ENCODE results near the gene RFC2.
A peak's percentile ranks its signal among the peaks of the same experiment; 100 is the strongest.

Gene RFC2

DNA sequence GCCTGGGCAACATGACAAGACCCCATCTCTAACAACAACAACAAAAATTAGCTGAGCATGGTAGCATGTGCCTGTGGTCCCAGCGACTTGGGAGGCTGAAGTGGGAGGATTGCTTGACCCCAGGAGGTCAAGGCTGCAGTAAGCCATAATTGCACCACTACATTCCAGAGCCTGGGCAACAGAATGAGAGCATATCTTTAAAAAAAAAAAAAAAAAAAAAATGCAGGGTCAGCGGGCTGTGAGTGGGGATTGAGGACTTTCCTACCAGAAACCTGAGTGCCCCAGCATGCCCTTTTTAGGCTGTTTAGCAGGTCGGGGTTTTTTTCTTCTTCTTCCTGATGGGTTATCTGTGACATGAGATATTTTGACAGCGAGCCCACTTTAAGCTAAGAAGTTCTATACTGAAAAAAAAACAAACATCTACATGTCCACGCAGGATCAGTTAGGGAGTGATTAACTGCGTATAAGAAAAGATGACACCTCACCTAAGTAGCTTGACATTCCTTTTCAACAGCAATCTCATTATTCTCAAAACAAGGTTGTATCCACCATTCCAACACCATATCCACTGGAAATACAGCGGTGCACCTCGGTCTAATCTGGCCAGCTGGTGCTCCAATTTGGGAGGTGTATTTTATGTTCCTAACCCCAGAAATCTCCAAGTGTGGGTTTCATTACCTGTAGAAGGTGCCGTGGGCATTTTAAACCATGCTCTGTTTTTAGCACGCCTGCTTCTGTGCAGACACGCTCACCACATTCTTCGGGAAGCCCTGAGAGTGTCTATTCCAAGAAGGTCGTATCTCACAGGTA lies 13.8 kb upstream of the RFC2 start:
- H3K27ac ChIP-seq = no peak overlapping the region
- TF ChIP-seq, protein P1, sequence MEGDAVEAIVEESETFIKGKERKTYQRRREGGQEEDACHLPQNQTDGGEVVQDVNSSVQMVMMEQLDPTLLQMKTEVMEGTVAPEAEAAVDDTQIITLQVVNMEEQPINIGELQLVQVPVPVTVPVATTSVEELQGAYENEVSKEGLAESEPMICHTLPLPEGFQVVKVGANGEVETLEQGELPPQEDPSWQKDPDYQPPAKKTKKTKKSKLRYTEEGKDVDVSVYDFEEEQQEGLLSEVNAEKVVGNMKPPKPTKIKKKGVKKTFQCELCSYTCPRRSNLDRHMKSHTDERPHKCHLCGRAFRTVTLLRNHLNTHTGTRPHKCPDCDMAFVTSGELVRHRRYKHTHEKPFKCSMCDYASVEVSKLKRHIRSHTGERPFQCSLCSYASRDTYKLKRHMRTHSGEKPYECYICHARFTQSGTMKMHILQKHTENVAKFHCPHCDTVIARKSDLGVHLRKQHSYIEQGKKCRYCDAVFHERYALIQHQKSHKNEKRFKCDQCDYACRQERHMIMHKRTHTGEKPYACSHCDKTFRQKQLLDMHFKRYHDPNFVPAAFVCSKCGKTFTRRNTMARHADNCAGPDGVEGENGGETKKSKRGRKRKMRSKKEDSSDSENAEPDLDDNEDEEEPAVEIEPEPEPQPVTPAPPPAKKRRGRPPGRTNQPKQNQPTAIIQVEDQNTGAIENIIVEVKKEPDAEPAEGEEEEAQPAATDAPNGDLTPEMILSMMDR (IDR thresholded peaks at IDR 0.05) = no peak
- H3K27me3 ChIP-seq (ENCODE audit: control insufficient read depth, insufficient read depth, low read length) = no peaks in the 10 kb centered on the region
- no peak overlapping the region for H3K4me2 ChIP-seq (ENCODE audit: low read length)
- H3K79me2 ChIP-seq = no peaks in the 10 kb centered on the region
- no peaks in the 10 kb centered on the region for H3K9me3 ChIP-seq (ENCODE audit: control insufficient read depth, low read length)
- peak overlapping the region; percentile 56 for H2AFZ ChIP-seq
- H3K36me3 ChIP-seq (ENCODE audit: control insufficient read depth, insufficient read depth, low read length) = no peaks in the 10 kb centered on the region
- no peak overlapping the region for H3K9ac ChIP-seq
- H3K4me3 ChIP-seq (ENCODE audit: low read depth, low read length) = no peak overlapping the region
- H3K4me1 ChIP-seq = no peaks in the 10 kb centered on the region

DNA sequence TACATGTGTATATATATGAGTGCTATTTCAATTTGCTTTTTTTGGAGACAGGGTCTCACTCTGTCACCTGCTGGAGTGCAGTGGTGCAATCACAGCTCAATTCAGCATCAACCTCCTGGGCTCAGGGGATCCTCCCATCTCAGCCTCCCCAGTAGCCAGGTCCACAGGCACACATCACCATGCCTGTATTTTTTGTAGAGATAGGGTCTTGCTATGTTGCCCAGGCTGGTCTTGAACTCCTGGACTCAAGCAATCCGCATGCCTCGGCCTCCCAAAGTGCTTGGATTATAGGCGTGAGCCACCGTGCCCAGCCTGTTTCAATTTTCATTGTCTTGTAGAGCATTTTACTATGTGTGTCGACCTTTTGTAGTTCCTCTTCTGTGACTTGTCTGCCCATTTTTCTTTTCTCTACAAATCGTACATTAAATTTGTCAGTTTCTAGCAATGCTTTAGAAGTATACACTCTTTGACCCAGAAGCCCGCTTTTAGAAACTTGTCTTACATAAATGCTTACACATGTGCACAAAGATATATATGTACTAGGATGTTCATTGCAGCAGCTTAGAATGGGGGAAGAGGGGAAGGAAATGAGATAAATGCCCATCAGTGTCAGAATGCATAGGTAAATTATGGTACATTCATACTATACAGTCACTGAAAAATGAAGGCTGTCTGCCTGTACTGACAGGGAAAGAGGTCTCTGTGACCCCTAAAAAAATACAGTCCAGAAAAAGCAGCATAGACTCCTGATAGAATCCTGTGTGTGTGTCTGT lies 12.2 kb upstream of the RFC2 start:
- TF ChIP-seq, protein P1 (IDR thresholded peaks at IDR 0.05) = no peak
- no peaks in the 10 kb centered on the region for H3K4me1 ChIP-seq
- no peak overlapping the region for H3K4me3 ChIP-seq (ENCODE audit: low read depth, low read length)
- H3K36me3 ChIP-seq (ENCODE audit: control insufficient read depth, insufficient read depth, low read length) = no peaks in the 10 kb centered on the region
- no peak overlapping the region for H2AFZ ChIP-seq
- no peak overlapping the region for H3K4me2 ChIP-seq (ENCODE audit: low read length)
- no peak overlapping the region for H3K9ac ChIP-seq
- no peaks in the 10 kb centered on the region for H3K79me2 ChIP-seq
- H3K27ac ChIP-seq = no peak overlapping the region
- H3K27me3 ChIP-seq (ENCODE audit: control insufficient read depth, insufficient read depth, low read length) = no peaks in the 10 kb centered on the region
- H3K9me3 ChIP-seq (ENCODE audit: control insufficient read depth, low read length) = no peaks in the 10 kb centered on the region

GRCh38 chr7:74263399-74264120 lies 9.4 kb upstream of the RFC2 start:
- H3K4me1 ChIP-seq = no peaks in the 10 kb centered on the region
- H3K9ac ChIP-seq = no peak overlapping the region
- H3K4me3 ChIP-seq (ENCODE audit: low read depth, low read length) = no peak overlapping the region
- H3K36me3 ChIP-seq (ENCODE audit: control insufficient read depth, insufficient read depth, low read length) = no peaks in the 10 kb centered on the region
- H3K79me2 ChIP-seq = no peaks in the 10 kb centered on the region
- no peak overlapping the region for H3K27ac ChIP-seq
- no peaks in the 10 kb centered on the region for H3K9me3 ChIP-seq (ENCODE audit: control insufficient read depth, low read length)
- TF ChIP-seq, protein P1 (IDR thresholded peaks at IDR 0.05) = no peak
- H3K4me2 ChIP-seq (ENCODE audit: low read length) = no peak overlapping the region
- no peaks in the 10 kb centered on the region for H3K27me3 ChIP-seq (ENCODE audit: control insufficient read depth, insufficient read depth, low read length)
- H2AFZ ChIP-seq = no peak overlapping the region

DNA sequence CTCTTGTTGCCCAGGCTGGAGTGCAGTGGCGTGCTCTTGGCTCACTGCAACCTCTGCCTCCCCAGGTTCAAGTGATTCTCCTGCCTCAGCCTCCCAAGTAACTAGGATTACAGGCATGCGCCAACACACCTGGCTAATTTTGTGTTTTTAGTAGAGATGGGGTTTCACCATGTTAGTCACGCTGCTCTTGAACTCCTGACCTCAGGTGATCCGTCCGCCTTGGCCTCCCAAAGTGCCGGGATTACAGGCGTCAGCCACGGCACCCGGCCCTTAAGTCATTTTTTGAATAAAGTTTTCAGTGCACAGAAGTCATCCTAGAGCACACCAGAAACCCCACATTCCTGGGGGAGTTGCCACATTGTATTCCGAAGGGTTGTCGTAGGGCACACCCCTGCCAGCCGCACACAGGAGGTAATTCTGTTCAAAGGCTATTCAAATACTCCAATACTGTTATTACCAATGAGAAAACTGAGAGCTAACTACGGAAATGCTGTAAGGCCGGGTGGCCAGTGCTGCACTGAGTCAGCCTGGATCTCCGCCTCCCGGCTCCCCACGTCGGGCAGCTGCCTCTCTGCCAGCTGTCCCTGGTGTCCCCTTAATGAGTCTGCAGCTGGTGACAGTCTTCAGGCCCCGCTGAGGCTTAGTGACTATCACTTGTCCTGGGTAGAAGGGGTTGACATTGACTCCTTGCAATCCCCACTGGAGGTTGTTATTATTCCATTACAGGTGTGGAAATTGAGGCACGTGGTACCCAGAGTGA lies 8.6 kb upstream of the RFC2 start:
- Histone ChIP-seq H3K27ac (no peak overlapping the region), H3K36me3 (ENCODE audit: control insufficient read depth, insufficient read depth, low read length) (no peaks in the 10 kb centered on the region), H3K27me3 (ENCODE audit: control insufficient read depth, insufficient read depth, low read length) (no peaks in the 10 kb centered on the region), H3K79me2 (no peaks in the 10 kb centered on the region), H3K4me2 (ENCODE audit: low read length) (no peak overlapping the region), H3K9me3 (ENCODE audit: control insufficient read depth, low read length) (no peaks in the 10 kb centered on the region), H3K4me1 (no peaks in the 10 kb centered on the region), H3K4me3 (ENCODE audit: low read depth, low read length) (no peak overlapping the region), H3K9ac (no peak overlapping the region), H2AFZ (no peak overlapping the region)
- TF ChIP-seq, protein P1 (IDR thresholded peaks at IDR 0.05) = no peak
